ENCODE measurements around the gene ACSBG1. TPM values are rescaled to one million over a fixed set of nuclear protein-coding genes. Genes with fewer than 3 reads are reported as not detected.

Gene ACSBG1
- total RNA-seq, 1 donor = 0.52 TPM

- Histone ChIP-seq H3K27me3 (ENCODE audit: insufficient read depth, low read length) (no peaks in the 10 kb centered on the region), H3K4me1 (ENCODE audit: insufficient read depth, low read length) (peaks cover 13% of the 10 kb centered on the region), H3K9me3 (ENCODE audit: low read depth, low read length) (no peaks in the 10 kb centered on the region), H3K4me3 (ENCODE audit: low read length) (peak overlapping the region; percentile 59)
Observed at GRCh38 chr15:78130466-78131294, 103.7 kb downstream of the ACSBG1 start.

- no peaks in the 10 kb centered on the region for H3K9me3 ChIP-seq (ENCODE audit: low read depth, low read length)
- H3K4me1 ChIP-seq (ENCODE audit: insufficient read depth, low read length) = peaks cover 13% of the 10 kb centered on the region
Observed at GRCh38 chr15:78129751-78130287, 104.5 kb downstream of the ACSBG1 start.

GRCh38 chr15:78129077-78129750 lies 105.2 kb downstream of the ACSBG1 start:
- H3K27me3 ChIP-seq (ENCODE audit: insufficient read depth, low read length) = no peaks in the 10 kb centered on the region
- H3K9me3 ChIP-seq (ENCODE audit: low read depth, low read length) = no peaks in the 10 kb centered on the region
- H3K4me3 ChIP-seq (ENCODE audit: low read length) = no peak overlapping the region
- peaks cover 13% of the 10 kb centered on the region for H3K4me1 ChIP-seq (ENCODE audit: insufficient read depth, low read length)

More at GRCh38 chr15:78129751-78130287, 104.5 kb downstream of the ACSBG1 start:
- no peak overlapping the region for H3K4me3 ChIP-seq (ENCODE audit: low read length)
- H3K27me3 ChIP-seq (ENCODE audit: insufficient read depth, low read length) = no peaks in the 10 kb centered on the region

GRCh38 chr15:78127882-78128281 lies 106.5 kb downstream of the ACSBG1 start:
- Histone ChIP-seq H3K4me3 (ENCODE audit: low read length) (no peak overlapping the region), H3K4me1 (ENCODE audit: insufficient read depth, low read length) (peaks cover 13% of the 10 kb centered on the region), H3K9me3 (ENCODE audit: low read depth, low read length) (no peaks in the 10 kb centered on the region), H3K27me3 (ENCODE audit: insufficient read depth, low read length) (no peaks in the 10 kb centered on the region)

GRCh38 chr15:78125267-78125666 lies 109.1 kb downstream of the ACSBG1 start:
- H3K9me3 ChIP-seq (ENCODE audit: low read depth, low read length) = no peaks in the 10 kb centered on the region
- no peaks in the 10 kb centered on the region for H3K4me1 ChIP-seq (ENCODE audit: insufficient read depth, low read length)
- H3K27me3 ChIP-seq (ENCODE audit: insufficient read depth, low read length) = no peaks in the 10 kb centered on the region
- H3K4me3 ChIP-seq (ENCODE audit: low read length) = no peak overlapping the region

- no peak overlapping the region for H3K4me3 ChIP-seq (ENCODE audit: low read length)
- H3K27me3 ChIP-seq (ENCODE audit: insufficient read depth, low read length) = no peaks in the 10 kb centered on the region
- H3K9me3 ChIP-seq (ENCODE audit: low read depth, low read length) = no peaks in the 10 kb centered on the region
- H3K4me1 ChIP-seq (ENCODE audit: insufficient read depth, low read length) = no peaks in the 10 kb centered on the region
Observed at GRCh38 chr15:78120523-78120922, 113.8 kb downstream of the ACSBG1 start.

Other genes with a start within 250 kb of the ACSBG1 start
- 38.1 TPM for gene TBC1D2B, start 156.9 kb downstream of the ACSBG1 start, total RNA-seq
- gene SH2D7, start 142.0 kb downstream of the ACSBG1 start, total RNA-seq = not detected
- 1.9 TPM for gene CIB2, start 103.1 kb downstream of the ACSBG1 start, total RNA-seq
- 40.5 TPM for gene IDH3A, start 85.2 kb downstream of the ACSBG1 start, total RNA-seq
- 22.0 TPM for gene DNAJA4, start 30.0 kb upstream of the ACSBG1 start, total RNA-seq
- gene SKIC8, start 65.0 kb upstream of the ACSBG1 start, total RNA-seq = 16.6 TPM
- gene CRABP1, start 105.8 kb upstream of the ACSBG1 start, total RNA-seq = not detected
- 68.1 TPM for gene IREB2, start 203.7 kb upstream of the ACSBG1 start, total RNA-seq